Measurements from ENCODE around the gene SYS1.

SYS1 gene

GRCh38 chr20:45362804-45363610 is at the start of gene SYS1:
SYS1 (plus strand) TSS chr20:45363156; CDS start chr20:45363532, 376 bp downstream.
- TF ChIP-seq, protein P1, sequence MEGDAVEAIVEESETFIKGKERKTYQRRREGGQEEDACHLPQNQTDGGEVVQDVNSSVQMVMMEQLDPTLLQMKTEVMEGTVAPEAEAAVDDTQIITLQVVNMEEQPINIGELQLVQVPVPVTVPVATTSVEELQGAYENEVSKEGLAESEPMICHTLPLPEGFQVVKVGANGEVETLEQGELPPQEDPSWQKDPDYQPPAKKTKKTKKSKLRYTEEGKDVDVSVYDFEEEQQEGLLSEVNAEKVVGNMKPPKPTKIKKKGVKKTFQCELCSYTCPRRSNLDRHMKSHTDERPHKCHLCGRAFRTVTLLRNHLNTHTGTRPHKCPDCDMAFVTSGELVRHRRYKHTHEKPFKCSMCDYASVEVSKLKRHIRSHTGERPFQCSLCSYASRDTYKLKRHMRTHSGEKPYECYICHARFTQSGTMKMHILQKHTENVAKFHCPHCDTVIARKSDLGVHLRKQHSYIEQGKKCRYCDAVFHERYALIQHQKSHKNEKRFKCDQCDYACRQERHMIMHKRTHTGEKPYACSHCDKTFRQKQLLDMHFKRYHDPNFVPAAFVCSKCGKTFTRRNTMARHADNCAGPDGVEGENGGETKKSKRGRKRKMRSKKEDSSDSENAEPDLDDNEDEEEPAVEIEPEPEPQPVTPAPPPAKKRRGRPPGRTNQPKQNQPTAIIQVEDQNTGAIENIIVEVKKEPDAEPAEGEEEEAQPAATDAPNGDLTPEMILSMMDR (IDR thresholded peaks at IDR 0.05; ENCODE audit: insufficient read depth, low read depth, low read length, missing control alignments) = peak; percentile 84
- DNase-seq (ENCODE audit: low read depth) = peak; percentile 98
- peak within 1 kb of the TSS; percentile 83 for H3K4me3 ChIP-seq (ENCODE audit: low read length)

GRCh38 chr20:45313943-45314342 is 49.0 kb upstream of the SYS1 start:
- no peak overlapping the region for H3K4me3 ChIP-seq (ENCODE audit: low read length)
- no peak for DNase-seq (ENCODE audit: low read depth)
- TF ChIP-seq, protein P1 (IDR thresholded peaks at IDR 0.05; ENCODE audit: insufficient read depth, low read depth, low read length, missing control alignments) = no peak

- H3K4me3 ChIP-seq (ENCODE audit: low read length) = no peak overlapping the region
- TF ChIP-seq, protein P1 (IDR thresholded peaks at IDR 0.05; ENCODE audit: insufficient read depth, low read depth, low read length, missing control alignments) = no peak
- DNase-seq (ENCODE audit: low read depth) = no peak
These were observed 47.3 kb upstream of the SYS1 start for GRCh38 chr20:45315672-45316071.

DNA sequence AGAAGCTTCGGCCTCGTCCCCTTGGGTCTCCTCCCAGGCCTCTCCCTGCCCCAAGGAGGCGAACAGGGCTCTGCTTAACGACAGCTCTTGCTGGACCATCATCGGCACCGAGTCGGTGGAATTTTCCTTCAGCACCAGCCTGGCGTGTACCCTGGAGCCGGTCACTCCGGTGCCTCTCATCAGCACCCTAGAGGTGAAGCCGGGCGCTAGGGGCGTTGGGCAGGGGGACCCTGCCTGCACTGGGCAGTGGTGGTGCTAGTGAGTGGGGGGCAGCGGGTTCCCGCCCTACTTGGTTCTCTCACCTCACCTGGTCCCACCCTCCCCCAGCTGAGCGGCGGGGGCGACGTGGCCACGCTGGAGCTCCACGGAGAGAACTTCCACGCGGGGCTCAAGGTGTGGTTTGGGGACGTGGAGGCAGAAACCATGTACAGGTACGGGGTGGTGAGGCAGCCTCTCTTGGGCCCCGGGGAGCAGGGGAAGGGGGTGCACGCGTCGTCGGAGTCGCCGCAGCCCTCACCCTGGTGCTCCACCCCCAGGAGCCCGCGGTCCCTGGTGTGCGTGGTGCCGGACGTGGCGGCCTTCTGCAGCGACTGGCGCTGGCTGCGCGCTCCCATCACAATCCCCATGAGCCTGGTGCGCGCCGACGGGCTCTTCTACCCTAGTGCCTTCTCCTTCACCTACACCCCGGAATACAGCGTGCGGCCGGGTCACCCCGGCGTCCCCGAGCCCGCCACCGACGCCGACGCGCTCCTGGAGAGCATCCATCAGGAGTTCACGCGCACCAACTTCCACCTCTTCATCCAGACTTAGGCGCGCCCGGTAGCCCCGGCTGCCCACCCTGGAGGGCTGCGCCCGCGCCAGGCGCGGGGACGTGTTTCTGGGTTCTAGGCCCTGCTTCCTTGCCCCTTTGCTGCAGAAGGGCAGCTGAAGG is 46.5 kb upstream of the SYS1 start:
- no peak overlapping the region for H3K4me3 ChIP-seq (ENCODE audit: low read length)
- TF ChIP-seq, protein P1 (IDR thresholded peaks at IDR 0.05; ENCODE audit: insufficient read depth, low read depth, low read length, missing control alignments) = no peak
- DNase-seq (ENCODE audit: low read depth) = no peak

GRCh38 chr20:45317826-45318225 is 45.1 kb upstream of the SYS1 start:
- no peak for DNase-seq (ENCODE audit: low read depth)
- TF ChIP-seq, protein P1 (IDR thresholded peaks at IDR 0.05; ENCODE audit: insufficient read depth, low read depth, low read length, missing control alignments) = no peak
- H3K4me3 ChIP-seq (ENCODE audit: low read length) = no peak overlapping the region

DNA sequence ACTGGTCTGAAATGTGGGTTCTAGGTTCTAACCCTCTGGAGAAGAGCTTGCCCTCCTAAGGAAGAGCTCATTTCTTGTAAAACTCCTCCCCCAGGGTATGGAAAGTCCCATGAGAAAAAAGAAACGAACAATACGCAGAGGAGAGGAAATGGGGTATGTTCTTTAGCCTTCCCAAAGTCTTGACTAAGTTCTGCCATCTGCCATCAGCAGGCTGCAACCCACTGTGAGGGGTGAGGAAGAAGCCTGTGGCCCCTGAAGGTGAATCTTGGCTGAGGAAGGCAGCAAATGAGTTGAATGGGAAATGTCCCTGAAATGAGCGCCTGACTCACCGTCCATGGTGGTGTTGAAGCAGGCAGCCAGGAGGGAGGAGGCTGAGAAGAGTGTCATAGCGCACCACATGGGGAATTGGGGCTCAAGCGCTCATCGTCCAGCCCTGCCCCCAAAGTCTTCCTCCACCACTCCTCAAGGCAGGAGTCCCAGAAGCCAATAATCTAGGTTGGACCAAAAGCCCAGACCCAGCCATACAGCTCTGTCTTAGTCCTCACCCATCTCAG is 44.5 kb upstream of the SYS1 start:
- H3K4me3 ChIP-seq (ENCODE audit: low read length) = no peak overlapping the region
- DNase-seq (ENCODE audit: low read depth) = no peak
- TF ChIP-seq, protein P1 (IDR thresholded peaks at IDR 0.05; ENCODE audit: insufficient read depth, low read depth, low read length, missing control alignments) = no peak

Measured in epithelial cell of esophagus (primary cell).